Stomach smooth muscle (tissue), 2 donors: ENCODE measurements around the gene CDH7.

ENCODE experiments used
- H3K27ac ChIP-seq: one replicate; pipeline ENCODE4 v1.7.0; 2013; ENCODE audit warnings: mild to moderate bottlenecking, low read length, inconsistent platforms
- H3K27me3 ChIP-seq, 2 donors: one replicate each; pipeline ENCODE4 v1.7.0; 2013; ENCODE audit warnings: low read length in 2 of 2; ENCODE audit not compliant: insufficient read depth in 2 of 2, control insufficient read depth in 1 of 2
- H3K36me3 ChIP-seq, 2 donors: one replicate each; pipeline ENCODE4 v1.7.0; 2013; ENCODE audit warnings: low read length in 2 of 2; ENCODE audit not compliant: control insufficient read depth in 2 of 2, insufficient read depth in 2 of 2
- H3K4me1 ChIP-seq: one replicate; pipeline ENCODE4 v1.7.0; 2013; ENCODE audit warnings: low read length; ENCODE audit not compliant: control insufficient read depth, insufficient read depth
- H3K4me3 ChIP-seq, 2 donors: one replicate each; pipeline ENCODE4 v1.7.0; 2013; ENCODE audit warnings: low read length in 2 of 2
- H3K9ac ChIP-seq, 2 donors: one replicate each; pipeline ENCODE4 v1.7.0; 2013; ENCODE audit warnings: low read length in 2 of 2, mild to moderate bottlenecking in 1 of 2
- H3K9me3 ChIP-seq, 2 donors: one replicate each; pipeline ENCODE4 v1.7.0; 2013; ENCODE audit warnings: low read length in 2 of 2; ENCODE audit not compliant: control insufficient read depth in 2 of 2
- donor health status: healthy.
- donor health status: Pancreatic carcinoma.

The CDH7 gene

GRCh38 chr18:65749841-65750240 lies 971 bp upstream of the CDH7 start:
- peaks cover 4 to 14% of the 10 kb centered on the region in 2 donors for H3K27me3 ChIP-seq
- H3K9ac ChIP-seq: no peak overlapping the region
- no peak overlapping the region for H3K4me3 ChIP-seq
- H3K9me3 ChIP-seq: no peaks in the 10 kb centered on the region
- no peaks in the 10 kb centered on the region for H3K36me3 ChIP-seq
- H3K4me1 ChIP-seq: peaks cover 4% of the 10 kb centered on the region
- no peak overlapping the region for H3K27ac ChIP-seq

GRCh38 chr18:65751155-65752085 lies 608 bp downstream of the CDH7 start:
- no peaks in the 10 kb centered on the region for H3K36me3 ChIP-seq
- no peaks in the 10 kb centered on the region for H3K9me3 ChIP-seq
- H3K27ac ChIP-seq: no peak overlapping the region
- no peak overlapping the region for H3K4me3 ChIP-seq
- peaks cover 4% of the 10 kb centered on the region for H3K4me1 ChIP-seq
- no peak overlapping the region for H3K9ac ChIP-seq
- H3K27me3 ChIP-seq: peaks cover 4 to 14% of the 10 kb centered on the region in 2 donors

GRCh38 chr18:65752625-65753325 lies 2.0 kb downstream of the CDH7 start:
- no peak overlapping the region for H3K9ac ChIP-seq
- no peaks in the 10 kb centered on the region for H3K36me3 ChIP-seq
- no peak overlapping the region for H3K27ac ChIP-seq
- H3K4me1 ChIP-seq: peaks cover 4% of the 10 kb centered on the region
- H3K4me3 ChIP-seq: no peak overlapping the region
- H3K27me3 ChIP-seq: peaks cover 4 to 14% of the 10 kb centered on the region in 2 donors
- no peaks in the 10 kb centered on the region for H3K9me3 ChIP-seq

GRCh38 chr18:65753520-65753919 lies 2.7 kb downstream of the CDH7 start:
- H3K36me3 ChIP-seq: no peaks in the 10 kb centered on the region
- no peak overlapping the region for H3K27ac ChIP-seq
- H3K27me3 ChIP-seq: peaks cover 4 to 14% of the 10 kb centered on the region in 2 donors
- no peak overlapping the region for H3K4me3 ChIP-seq
- peaks cover 4% of the 10 kb centered on the region for H3K4me1 ChIP-seq
- no peaks in the 10 kb centered on the region for H3K9me3 ChIP-seq
- H3K9ac ChIP-seq: no peak overlapping the region

- peaks cover 4 to 14% of the 10 kb centered on the region in 2 donors for H3K27me3 ChIP-seq
- H3K4me1 ChIP-seq: peaks cover 4% of the 10 kb centered on the region
Observed at GRCh38 chr18:65754121-65754520, 3.3 kb downstream of the CDH7 start.

GRCh38 chr18:65755616-65756015 lies 4.8 kb downstream of the CDH7 start:
- no peaks in the 10 kb centered on the region for H3K9me3 ChIP-seq
- no peaks in the 10 kb centered on the region for H3K36me3 ChIP-seq
- no peak overlapping the region for H3K27ac ChIP-seq
- peaks cover 3% of the 10 kb centered on the region for H3K4me1 ChIP-seq
- no peak overlapping the region for H3K9ac ChIP-seq
- peaks cover 4 to 9% of the 10 kb centered on the region in 2 donors for H3K27me3 ChIP-seq
- no peak overlapping the region for H3K4me3 ChIP-seq

More at GRCh38 chr18:65754121-65754520, 3.3 kb downstream of the CDH7 start:
- H3K36me3 ChIP-seq: no peaks in the 10 kb centered on the region
- no peaks in the 10 kb centered on the region for H3K9me3 ChIP-seq
- H3K4me3 ChIP-seq: no peak overlapping the region
- H3K9ac ChIP-seq: no peak overlapping the region
- no peak overlapping the region for H3K27ac ChIP-seq

- no peaks in the 10 kb centered on the region for H3K4me1 ChIP-seq
- no peaks in the 10 kb centered on the region for H3K9me3 ChIP-seq
- no peak overlapping the region for H3K4me3 ChIP-seq
- no peaks in the 10 kb centered on the region for H3K27me3 ChIP-seq
- no peaks in the 10 kb centered on the region for H3K36me3 ChIP-seq
- H3K27ac ChIP-seq: no peak overlapping the region
- no peak overlapping the region for H3K9ac ChIP-seq
Observed at GRCh38 chr18:65760457-65760856, 9.6 kb downstream of the CDH7 start.

- no peaks in the 10 kb centered on the region for H3K9me3 ChIP-seq
- no peak overlapping the region for H3K9ac ChIP-seq
- H3K36me3 ChIP-seq: no peaks in the 10 kb centered on the region
- no peaks in the 10 kb centered on the region for H3K4me1 ChIP-seq
- H3K27ac ChIP-seq: no peak overlapping the region
- no peaks in the 10 kb centered on the region for H3K27me3 ChIP-seq
- H3K4me3 ChIP-seq: no peak overlapping the region
Observed at GRCh38 chr18:65761636-65762295, 11.0 kb downstream of the CDH7 start.

- Histone ChIP-seq H3K27me3 (no peaks in the 10 kb centered on the region), H3K9me3 (no peaks in the 10 kb centered on the region), H3K4me3 (no peak overlapping the region), H3K9ac (no peak overlapping the region), H3K27ac (no peak overlapping the region), H3K36me3 (no peaks in the 10 kb centered on the region), H3K4me1 (no peaks in the 10 kb centered on the region)
Observed at GRCh38 chr18:65762556-65762955, 11.7 kb downstream of the CDH7 start.

GRCh38 chr18:65767406-65767805 lies 16.6 kb downstream of the CDH7 start:
- Histone ChIP-seq H3K27ac (no peak overlapping the region), H3K4me3 (no peak overlapping the region), H3K27me3 (no peaks in the 10 kb centered on the region), H3K36me3 (no peaks in the 10 kb centered on the region), H3K4me1 (no peaks in the 10 kb centered on the region), H3K9me3 (no peaks in the 10 kb centered on the region), H3K9ac (no peak overlapping the region)
